ENCODE measurements around the gene CORT. TPM values are rescaled to one million over a fixed set of nuclear protein-coding genes. Genes with fewer than 3 reads are reported as not detected.

The CORT gene
- total RNA-seq, 1 donor from 2014 or later, result not detected

- DNase-seq (ENCODE audit: low spot score), result no peak
- H3K27me3 Mint-ChIP-seq (ENCODE audit: low read depth), result no peaks in the 10 kb centered on the region
- H3K4me1 Mint-ChIP-seq (ENCODE audit: low read depth), result no peaks in the 10 kb centered on the region
- H3K4me3 Mint-ChIP-seq (ENCODE audit: unreplicated experiment), result no peak overlapping the region
- H3K36me3 Mint-ChIP-seq (ENCODE audit: low read depth), result no peaks in the 10 kb centered on the region
- TF ChIP-seq CTCF (IDR thresholded peaks at IDR 0.05), result no peak
- no peaks in the 10 kb centered on the region for H3K9me3 Mint-ChIP-seq (ENCODE audit: low read depth)
- no peak overlapping the region for H3K27ac Mint-ChIP-seq (ENCODE audit: unreplicated experiment)
These were observed 9.0 kb upstream of the CORT start for GRCh38 chr1:10440794-10441193.

GRCh38 chr1:10444248-10444647 lies 5.6 kb upstream of the CORT start:
- Mint-ChIP-seq H3K4me1 (ENCODE audit: low read depth) (no peaks in the 10 kb centered on the region), H3K27me3 (ENCODE audit: low read depth) (no peaks in the 10 kb centered on the region), H3K36me3 (ENCODE audit: low read depth) (no peaks in the 10 kb centered on the region), H3K27ac (ENCODE audit: unreplicated experiment) (no peak overlapping the region), H3K4me3 (ENCODE audit: unreplicated experiment) (no peak overlapping the region), H3K9me3 (ENCODE audit: low read depth) (no peaks in the 10 kb centered on the region)
- no peak for DNase-seq (ENCODE audit: low spot score)
- TF ChIP-seq CTCF (IDR thresholded peaks at IDR 0.05), result no peak

- no peak for TF ChIP-seq CTCF (IDR thresholded peaks at IDR 0.05)
These were observed 4.9 kb upstream of the CORT start for GRCh38 chr1:10444795-10445397.

GRCh38 chr1:10446790-10447422 lies 2.9 kb upstream of the CORT start:
- TF ChIP-seq CTCF (IDR thresholded peaks at IDR 0.05), result no peak

More at GRCh38 chr1:10444795-10445397, 4.9 kb upstream of the CORT start:
- H3K27ac Mint-ChIP-seq (ENCODE audit: unreplicated experiment), result no peak overlapping the region
- no peak overlapping the region for H3K4me3 Mint-ChIP-seq (ENCODE audit: unreplicated experiment)
- no peaks in the 10 kb centered on the region for H3K9me3 Mint-ChIP-seq (ENCODE audit: low read depth)
- no peak for DNase-seq (ENCODE audit: low spot score)
- no peaks in the 10 kb centered on the region for H3K4me1 Mint-ChIP-seq (ENCODE audit: low read depth)
- no peaks in the 10 kb centered on the region for H3K36me3 Mint-ChIP-seq (ENCODE audit: low read depth)
- H3K27me3 Mint-ChIP-seq (ENCODE audit: low read depth), result no peaks in the 10 kb centered on the region

GRCh38 chr1:10450156-10450814 lies 454 bp downstream of the CORT start:
- no peak overlapping the region for H3K27ac Mint-ChIP-seq (ENCODE audit: unreplicated experiment)
- no peaks in the 10 kb centered on the region for H3K27me3 Mint-ChIP-seq (ENCODE audit: low read depth)
- no peak for DNase-seq (ENCODE audit: low spot score)
- no peaks in the 10 kb centered on the region for H3K9me3 Mint-ChIP-seq (ENCODE audit: low read depth)
- H3K4me3 Mint-ChIP-seq (ENCODE audit: unreplicated experiment), result no peak overlapping the region
- no peaks in the 10 kb centered on the region for H3K36me3 Mint-ChIP-seq (ENCODE audit: low read depth)
- H3K4me1 Mint-ChIP-seq (ENCODE audit: low read depth), result peaks cover 18% of the 10 kb centered on the region
- TF ChIP-seq CTCF (IDR thresholded peaks at IDR 0.05), result no peak

More at GRCh38 chr1:10446790-10447422, 2.9 kb upstream of the CORT start:
- Mint-ChIP-seq H3K36me3 (ENCODE audit: low read depth) (no peaks in the 10 kb centered on the region), H3K9me3 (ENCODE audit: low read depth) (no peaks in the 10 kb centered on the region), H3K27me3 (ENCODE audit: low read depth) (no peaks in the 10 kb centered on the region), H3K27ac (ENCODE audit: unreplicated experiment) (no peak overlapping the region), H3K4me3 (ENCODE audit: unreplicated experiment) (no peak overlapping the region), H3K4me1 (ENCODE audit: low read depth) (peaks cover 16% of the 10 kb centered on the region)
- no peak for DNase-seq (ENCODE audit: low spot score)

All from chondrocyte (in vitro differentiated cells).